GM03348 (cell line): ENCODE results near the gene MPDU1.

Experiments used
- DNase-seq: peaks from one replicate; pipeline ENCODE4 v3.0.0; 2012; ENCODE audit warnings: low spot score

The MPDU1 gene

DNA sequence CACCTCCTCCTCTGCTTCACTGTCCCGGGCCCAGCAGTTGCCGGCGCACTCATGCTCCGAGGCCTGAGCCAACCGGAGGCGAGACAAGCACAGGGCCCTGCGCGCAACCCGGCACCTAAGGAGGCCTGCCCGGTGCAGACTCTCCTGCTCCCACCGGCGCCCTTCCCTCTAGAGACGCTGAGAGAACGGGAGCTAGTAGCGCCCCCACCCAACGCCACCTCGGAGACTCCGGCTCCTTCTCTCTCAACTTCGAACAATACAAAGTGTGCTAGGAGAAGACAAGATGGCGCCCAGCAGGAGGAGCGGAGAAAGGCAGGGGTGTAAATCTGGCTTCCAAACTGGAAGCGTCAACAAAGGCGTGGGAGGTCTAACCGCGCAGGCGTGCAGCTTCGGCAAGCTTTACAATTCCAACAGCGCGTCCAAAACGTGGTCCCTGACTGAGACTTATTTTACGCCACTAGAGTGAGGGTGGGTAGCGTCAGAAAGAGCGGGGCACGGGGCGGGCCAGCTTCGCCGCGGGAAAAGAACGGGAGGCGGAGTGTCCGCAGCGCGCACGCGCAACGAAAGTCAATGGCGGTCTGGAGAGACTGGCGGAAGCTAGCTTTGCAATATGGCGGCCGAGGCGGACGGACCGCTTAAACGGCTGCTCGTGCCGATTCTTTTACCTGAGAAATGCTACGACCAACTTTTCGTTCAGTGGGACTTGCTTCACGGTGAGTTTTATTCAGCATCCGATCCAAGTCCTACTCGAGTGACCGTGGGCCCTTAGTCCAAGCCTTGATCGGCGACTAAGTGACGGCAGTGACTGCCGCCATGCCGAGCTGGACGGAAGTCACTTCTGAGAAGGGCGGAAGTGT, at the start of gene MPDU1:
TSS of gene MPDU1 (plus strand) at position 600 of the 857 bp plus-strand sequence. CDS start at position 611, 11 bp downstream.
- peak; percentile 92 for DNase-seq

DNA sequence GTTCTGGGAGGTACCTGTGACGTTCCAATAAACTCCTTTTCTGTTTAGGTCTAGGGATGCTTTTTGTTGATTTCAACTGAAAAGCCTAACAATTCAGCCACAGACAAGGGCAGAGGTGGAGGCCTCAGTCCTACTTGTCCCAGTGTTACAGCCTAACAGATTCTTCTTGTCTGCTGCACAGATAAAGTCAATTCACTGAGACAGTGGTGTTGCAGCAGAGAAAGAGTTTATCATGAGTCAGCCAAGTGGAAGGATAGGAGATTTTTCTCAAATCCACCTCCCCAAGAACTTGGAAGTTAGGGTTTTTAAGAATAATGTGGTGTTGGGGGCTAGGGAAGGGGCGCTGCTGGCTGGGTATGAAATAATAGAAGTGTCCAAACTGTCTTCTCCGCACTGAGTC, 45.6 kb upstream of the MPDU1 start:
- no peak for DNase-seq

DNA sequence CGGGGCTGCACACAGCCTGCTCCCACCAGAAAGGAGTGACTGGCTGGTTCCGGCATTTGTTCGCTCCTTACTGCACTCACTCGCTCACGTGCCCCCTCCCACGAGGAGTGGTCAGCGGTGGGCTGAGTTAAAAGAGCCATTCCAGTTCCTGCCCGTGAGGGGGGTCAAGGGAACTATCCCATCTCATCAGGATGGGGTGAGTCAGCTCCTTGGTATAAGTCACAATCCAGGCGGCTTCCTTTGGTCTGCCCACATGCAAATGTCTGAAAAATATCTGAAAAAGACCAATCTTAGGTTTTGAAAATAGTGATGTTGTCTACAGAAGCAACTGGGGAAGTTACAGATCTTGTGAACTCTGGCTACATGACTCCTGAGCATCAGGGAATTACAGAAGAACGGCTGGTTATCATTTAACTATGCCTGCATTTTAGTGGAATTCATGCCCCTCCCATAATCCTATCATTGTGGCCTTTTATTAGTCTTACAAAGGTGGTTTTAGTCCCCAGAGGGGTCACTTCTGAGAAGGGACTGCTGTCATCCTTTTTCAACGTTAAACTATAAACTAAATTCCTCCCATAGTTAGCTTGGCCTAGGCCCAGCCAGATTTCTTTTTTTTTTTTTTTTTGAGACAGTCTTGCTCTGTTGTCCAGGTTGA, 44.6 kb upstream of the MPDU1 start:
- no peak for DNase-seq

DNA sequence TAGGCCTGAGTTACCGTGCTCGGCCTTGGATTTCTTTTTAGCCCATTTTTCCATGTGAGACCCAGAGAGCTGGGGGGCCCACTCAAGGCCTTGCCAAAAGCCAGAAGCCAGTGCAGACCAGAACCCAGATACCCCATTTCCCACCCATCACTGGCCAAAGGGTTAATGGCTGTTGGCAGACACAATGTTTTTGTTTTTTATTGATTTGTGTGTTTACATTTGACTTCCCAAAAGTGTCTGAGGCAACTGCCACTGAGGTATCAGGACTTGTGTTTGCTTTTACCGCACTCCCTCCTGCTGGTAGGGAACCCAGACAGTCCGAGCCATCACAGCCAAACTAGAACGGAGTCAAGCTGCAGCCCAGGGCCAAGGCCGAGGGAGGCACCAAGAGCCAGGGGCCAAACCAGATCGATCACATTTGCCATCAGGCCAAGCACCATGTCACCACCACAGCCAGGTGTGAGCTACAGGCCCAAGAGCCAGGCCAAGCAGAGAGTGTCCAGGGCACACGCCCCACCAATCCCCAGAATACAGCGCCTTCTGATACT, 42.5 kb upstream of the MPDU1 start:
- no peak for DNase-seq

DNA sequence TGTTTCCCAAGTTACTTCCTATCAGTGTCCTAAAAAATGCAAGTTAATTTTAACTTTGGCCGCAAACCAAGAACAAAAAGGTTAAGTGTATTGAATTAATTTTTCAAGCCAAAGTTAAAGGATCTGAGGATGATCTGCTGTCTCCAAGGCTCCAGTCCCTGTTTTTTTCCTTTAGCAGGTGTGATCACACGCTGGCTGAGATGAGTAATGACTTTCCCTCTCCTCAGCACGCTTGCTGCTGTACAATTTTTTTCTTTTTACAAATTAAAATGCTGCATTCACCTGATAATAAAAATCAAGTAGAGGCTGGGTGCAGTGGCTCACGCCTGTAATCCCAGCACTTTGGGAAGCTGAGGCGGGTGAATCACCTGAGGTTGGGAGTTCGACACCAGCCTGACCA, 38.7 kb upstream of the MPDU1 start:
- DNase-seq = no peak

DNA sequence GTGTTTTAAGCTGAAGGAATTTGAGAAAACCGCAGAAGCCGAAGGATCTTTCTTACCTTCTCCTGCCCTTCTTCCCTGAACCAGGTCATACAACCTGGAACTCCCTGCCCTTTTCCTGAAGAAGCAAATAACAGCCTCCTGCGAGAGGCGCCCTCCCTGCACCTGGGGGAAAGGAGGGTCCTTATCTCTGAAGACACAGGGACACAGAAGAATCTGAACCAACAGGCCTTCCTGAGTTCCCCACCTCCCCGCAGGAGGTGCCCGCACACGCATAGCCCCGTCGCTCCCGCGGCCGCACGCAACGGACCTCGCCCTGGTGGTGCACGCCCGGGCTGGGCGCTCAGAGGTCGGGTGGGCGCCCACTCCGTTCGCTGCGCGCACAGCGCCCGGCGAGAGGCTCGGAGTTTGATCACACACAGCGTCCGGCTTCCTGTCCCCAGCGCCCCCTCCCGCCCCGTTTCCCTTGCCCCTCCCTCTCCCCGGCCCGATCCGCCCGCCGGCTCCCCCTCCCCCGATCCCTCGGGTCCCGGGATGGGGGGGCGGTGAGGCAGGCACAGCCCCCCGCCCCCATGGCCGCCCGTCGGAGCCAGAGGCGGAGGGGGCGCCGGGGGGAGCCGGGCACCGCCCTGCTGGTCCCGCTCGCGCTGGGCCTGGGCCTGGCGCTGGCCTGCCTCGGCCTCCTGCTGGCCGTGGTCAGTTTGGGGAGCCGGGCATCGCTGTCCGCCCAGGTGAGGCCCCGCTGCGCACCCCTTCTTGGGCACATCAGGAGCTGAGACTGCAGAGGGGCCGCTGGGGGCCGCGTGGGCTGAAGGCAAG, 34.9 kb upstream of the MPDU1 start, which contains the start of gene TNFSF12:
TSS of gene TNFSF12 (plus strand) at position 474 of the 816 bp plus-strand sequence. CDS start at position 570, 96 bp downstream.
- DNase-seq = peak; percentile 86

DNA sequence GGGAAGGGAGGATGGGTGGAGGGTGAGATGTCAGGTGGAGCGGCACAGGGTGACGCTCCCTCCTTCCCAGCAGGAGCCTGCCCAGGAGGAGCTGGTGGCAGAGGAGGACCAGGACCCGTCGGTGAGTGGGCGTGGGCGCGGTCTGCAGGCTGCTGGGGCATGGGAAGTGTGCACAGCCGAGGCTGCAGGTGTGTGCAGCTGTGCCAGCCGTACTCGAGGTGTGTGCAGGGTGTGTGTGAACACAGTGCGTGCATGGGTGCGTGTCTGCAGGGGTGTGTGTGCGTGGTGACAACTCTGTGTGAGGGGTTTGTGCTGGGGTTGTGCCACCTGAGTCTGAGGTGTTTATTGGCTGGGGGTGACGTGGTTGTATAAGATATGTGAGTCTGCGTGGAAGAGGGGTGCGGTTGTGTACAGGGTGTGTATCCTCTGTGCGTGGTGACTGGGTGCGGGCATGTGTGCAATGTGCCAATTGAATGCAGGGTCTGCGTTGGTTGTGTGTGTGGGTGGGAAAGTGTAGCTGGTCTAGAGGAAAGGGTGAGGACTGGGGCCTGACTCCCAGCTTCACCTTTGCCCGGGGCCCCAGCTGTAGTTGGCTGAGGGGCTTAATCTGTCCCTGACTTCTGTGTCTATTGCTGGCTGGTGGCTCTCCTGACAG, 34.1 kb upstream of the MPDU1 start:
- DNase-seq = no peak

DNA sequence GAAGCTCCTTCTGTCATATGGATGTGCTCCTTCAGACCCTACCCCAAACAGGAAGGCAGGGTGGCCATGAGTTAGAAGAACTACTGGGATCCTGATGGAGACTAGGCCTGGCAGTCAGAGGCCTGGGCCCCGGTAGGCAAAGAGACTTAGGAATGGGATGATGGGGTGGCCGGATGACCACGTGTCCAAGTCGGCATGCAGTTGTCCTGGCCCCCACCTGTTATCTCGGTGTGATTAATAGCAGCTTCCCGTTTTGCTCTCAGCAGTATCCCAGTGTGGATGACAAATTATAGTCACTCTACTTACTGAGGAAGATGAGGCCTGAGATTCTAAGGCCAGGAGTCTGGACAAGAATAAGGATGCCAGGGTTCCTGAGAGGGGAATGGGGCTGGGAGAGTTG, 33.3 kb upstream of the MPDU1 start:
- DNase-seq = no peak

DNA sequence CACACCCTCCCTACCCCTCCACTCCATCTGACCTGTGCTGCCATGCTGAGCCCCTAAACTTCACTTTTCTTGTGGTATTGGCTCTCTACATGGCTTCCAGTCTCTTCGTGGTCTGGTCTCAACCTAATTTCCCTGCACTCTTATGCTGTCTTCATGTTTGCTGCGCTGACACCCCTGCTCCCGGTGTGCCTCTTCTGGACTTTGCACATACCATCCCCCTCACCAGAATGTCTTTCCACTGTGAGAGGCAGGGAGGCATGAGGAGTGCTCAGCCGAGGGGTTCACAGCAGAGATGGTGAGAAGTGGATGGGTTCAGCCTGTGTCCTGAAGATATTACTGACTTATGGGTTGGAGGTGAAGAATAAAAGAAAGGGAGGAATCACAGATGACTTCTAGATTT, 32.3 kb upstream of the MPDU1 start:
- DNase-seq = no peak

DNA sequence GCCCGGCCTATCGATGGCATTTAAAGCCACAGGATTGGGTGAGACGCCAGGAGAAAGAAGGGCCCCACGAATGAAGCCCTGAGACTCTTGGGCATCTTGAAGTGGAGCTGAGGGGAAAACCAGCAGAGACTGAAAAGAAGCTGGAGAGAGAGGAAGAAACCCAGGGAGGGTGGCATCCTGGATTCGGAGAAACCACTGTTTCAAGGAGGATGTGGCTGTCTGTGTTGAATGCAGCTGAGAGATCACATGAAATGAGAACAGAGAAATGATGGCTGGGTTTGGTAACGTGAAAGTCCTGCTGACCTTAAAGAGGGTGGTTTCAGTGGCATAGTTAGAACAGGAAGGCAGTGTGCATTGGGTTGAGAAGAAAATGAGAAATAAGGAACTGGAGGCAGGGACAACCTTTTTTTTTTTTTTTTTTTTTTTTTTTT, 31.0 kb upstream of the MPDU1 start:
- DNase-seq = no peak

DNA sequence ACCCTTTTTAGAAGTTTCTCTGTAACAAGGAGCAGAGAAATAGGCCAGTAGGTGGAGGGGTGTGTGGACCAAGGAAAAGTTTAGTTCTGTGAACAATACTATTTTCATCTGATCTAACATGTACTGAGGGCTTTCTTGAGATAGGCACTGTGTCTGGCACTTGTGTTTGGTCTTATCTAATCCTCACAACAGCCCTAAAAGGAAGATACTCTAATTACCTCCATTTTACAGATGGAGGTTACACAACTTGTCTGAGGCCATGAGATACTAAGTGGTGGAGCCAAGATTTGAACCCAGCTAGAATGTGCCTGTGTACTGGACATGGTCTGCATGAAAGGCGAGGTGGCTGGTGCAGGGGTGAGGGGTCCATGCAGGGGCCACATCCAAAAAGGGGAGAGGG, 30.3 kb upstream of the MPDU1 start:
- no peak for DNase-seq

DNA sequence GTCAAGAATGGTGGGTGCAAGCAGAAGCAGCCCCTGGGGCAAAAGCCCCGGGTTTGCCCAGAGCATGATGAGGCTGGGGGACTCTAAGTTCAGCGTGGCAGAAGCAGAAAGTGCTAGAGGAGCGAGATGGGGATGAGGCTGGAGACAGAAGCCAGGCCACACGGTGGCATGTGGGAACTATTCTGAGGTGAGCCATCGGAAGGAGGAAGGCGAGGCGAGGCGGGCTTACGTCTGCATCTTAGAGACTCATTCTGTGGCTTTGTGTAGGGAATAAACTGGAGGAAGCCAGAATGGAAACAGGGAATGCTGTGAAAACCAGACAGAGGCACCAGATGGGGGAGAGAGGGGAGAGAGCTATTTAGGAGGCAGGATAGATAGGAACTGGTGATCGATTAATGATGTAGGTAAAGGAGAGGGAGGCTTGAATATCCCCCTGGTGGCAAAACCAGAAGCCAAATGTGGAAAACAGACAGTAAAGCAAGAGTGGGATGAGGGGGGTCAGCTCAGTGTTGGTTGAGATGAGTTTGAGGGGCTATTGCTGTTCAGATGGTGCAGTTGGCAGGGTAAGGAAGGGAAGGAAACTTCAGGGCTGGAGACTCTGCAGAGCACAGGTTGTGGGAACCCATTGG, 28.2 kb upstream of the MPDU1 start:
- no peak for DNase-seq

DNA sequence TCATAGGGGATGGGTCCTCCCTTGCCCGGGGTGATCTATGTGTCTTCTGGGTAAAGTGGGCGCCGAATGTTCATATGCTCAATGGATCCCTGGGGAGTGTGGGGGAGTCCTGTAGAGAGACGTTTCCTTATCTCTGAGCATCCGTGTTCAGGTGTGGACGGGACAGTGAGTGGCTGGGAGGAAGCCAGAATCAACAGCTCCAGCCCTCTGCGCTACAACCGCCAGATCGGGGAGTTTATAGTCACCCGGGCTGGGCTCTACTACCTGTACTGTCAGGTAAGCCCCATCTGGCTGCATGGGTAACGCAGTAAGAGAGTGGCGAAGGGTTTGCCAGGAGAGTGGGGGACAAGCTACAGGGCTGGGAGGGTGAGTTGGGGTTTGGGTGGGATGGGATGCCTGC, 27.0 kb upstream of the MPDU1 start:
- no peak for DNase-seq

DNA sequence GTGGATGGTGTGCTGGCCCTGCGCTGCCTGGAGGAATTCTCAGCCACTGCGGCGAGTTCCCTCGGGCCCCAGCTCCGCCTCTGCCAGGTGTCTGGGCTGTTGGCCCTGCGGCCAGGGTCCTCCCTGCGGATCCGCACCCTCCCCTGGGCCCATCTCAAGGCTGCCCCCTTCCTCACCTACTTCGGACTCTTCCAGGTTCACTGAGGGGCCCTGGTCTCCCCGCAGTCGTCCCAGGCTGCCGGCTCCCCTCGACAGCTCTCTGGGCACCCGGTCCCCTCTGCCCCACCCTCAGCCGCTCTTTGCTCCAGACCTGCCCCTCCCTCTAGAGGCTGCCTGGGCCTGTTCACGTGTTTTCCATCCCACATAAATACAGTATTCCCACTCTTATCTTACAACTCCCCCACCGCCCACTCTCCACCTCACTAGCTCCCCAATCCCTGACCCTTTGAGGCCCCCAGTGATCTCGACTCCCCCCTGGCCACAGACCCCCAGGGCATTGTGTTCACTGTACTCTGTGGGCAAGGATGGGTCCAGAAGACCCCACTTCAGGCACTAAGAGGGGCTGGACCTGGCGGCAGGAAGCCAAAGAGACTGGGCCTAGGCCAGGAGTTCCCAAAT, 26.4 kb upstream of the MPDU1 start:
- DNase-seq = no peak

DNA sequence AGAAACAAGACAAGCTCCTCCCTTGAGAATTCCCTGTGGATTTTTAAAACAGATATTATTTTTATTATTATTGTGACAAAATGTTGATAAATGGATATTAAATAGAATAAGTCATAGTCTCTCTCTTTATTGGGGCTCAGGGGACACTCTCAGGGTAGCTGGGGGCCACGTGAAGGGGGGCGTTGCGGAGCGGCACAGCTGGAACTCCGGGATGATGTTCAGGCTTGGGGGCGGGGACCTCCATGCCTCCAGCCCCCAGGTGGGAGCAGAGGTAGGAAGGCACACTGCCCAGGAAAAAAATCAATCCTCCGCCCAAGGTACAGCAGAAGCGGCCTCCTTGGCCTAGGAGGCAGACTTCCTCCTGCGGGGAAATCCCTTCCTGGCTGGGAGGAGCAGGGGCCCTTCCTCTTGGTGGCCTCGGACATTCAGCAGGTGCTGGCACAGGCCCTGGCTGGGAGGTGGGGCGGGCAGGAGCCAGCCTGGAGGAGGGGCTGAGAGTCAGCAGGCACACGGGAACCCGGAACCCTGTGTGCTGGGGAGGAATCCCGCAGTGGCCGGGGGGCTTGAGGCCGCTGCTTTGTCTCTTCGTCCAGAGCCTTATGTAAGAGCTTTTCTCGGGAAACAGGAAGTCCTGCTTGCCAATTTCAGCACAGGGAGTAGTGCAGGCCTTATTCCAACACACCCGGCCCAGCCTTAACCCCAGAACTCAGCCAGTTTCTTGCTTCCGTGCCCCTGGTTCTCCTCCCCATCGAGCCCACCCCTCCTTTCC, 25.7 kb upstream of the MPDU1 start:
- DNase-seq = peak; percentile 70

DNA sequence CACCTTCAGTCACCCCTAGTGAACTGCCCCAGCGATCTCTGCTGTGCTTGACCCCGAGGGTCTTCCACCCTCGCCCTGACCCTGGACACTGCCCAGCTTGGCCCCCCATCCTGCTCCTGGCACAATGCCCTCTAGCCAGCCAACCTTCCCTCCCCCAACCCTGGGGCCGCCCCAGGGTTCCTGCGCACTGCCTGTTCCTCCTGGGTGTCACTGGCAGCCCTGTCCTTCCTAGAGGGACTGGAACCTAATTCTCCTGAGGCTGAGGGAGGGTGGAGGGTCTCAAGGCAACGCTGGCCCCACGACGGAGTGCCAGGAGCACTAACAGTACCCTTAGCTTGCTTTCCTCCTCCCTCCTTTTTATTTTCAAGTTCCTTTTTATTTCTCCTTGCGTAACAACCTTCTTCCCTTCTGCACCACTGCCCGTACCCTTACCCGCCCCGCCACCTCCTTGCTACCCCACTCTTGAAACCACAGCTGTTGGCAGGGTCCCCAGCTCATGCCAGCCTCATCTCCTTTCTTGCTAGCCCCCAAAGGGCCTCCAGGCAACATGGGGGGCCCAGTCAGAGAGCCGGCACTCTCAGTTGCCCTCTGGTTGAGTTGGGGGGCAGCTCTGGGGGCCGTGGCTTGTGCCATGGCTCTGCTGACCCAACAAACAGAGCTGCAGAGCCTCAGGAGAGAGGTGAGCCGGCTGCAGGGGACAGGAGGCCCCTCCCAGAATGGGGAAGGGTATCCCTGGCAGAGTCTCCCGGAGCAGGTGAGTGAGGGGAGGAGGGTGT, 24.9 kb upstream of the MPDU1 start, which contains the start of gene TNFSF13:
TSS of gene TNFSF13 (plus strand) at position 207 of the 776 bp plus-strand sequence. CDS start at position 497, 290 bp downstream.
- DNase-seq = no peak

DNA sequence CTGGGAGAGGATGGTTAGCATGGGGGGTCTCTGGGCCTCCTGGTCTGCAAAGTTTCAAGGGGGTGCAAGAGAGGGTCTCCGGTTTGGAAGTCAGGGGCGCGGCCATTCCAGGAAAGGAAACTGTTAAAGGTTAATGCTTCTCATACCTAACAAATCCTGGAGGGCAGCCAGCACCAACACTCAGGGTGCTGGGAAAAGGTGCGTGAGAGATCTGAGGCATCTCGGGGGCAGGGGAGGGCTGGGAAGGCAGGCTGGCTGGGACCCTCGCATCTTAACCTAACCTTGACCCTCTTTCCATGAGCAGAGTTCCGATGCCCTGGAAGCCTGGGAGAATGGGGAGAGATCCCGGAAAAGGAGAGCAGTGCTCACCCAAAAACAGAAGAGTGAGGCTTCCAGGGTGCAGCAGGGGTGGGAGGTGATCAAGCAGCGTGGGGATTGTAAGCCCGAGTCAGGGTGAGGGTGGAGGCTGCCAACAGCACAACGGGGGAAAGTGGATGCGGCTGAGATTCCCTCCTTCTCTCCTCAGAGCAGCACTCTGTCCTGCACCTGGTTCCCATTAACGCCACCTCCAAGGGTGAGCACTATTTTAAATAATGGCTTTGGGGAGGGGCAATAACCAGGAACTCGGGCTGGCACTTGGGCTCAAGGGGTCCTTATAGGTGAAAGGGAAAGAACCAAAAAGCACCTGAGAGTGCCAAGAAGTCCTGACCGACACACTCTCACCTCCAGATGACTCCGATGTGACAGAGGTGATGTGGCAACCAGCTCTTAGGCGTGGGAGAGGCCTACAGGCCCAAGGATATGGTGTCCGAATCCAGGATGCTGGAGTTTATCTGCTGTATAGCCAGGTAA, 24.1 kb upstream of the MPDU1 start:
- no peak for DNase-seq
